Dorsolateral prefrontal cortex (tissue), 118 donors: Measurements from ENCODE around the gene NTN4. TPM values are rescaled to one million over a fixed set of nuclear protein-coding genes. Genes with fewer than 3 reads are reported as not detected.

ENCODE experiments used
- total RNA-seq, 120 experiments: library from RNA; stranded (reverse); gene quantifications; one replicate each; pipeline versions ENCODE4 v1.2.3 to v1.2.4, GENCODE V29; 2022

The NTN4 gene
- total RNA-seq, 120 experiments from 2014 or later, result 11.0 to 45.8 (median 25.1) TPM

Other genes starting within 250 kb of the NTN4 start
- gene USP44, start 239.3 kb downstream of the NTN4 start, total RNA-seq, result 1 to 10 TPM; 1.1 to 7.8 (median 3.0) TPM
- 10 to 100 TPM in 119 of 120 experiments, 1 to 10 TPM in 1; 8.8 to 28.7 (median 18.1) TPM for gene SNRPF, start 68.2 kb upstream of the NTN4 start, total RNA-seq
- gene CCDC38, start 151.8 kb upstream of the NTN4 start, total RNA-seq, result 1 to 10 TPM in 3 of 120 experiments, under 1 TPM in 20, not detected in 97; 0.11 to 1.8 (median 0.26) TPM
- gene AMDHD1, start 152.6 kb upstream of the NTN4 start, total RNA-seq, result 1 to 10 TPM in 46 of 120 experiments, under 1 TPM in 59, not detected in 15; 0.21 to 3.1 (median 0.96) TPM
- 1 to 10 TPM in 11 of 120 experiments, under 1 TPM in 32, not detected in 77; 0.11 to 2.7 (median 0.59) TPM for gene HAL, start 205.6 kb upstream of the NTN4 start, total RNA-seq
- 10 to 100 TPM; 23.3 to 51.5 (median 38.7) TPM for gene LTA4H, start 244.8 kb upstream of the NTN4 start, total RNA-seq